ENCODE data around the gene ACOX3. TPM values are rescaled to one million over a fixed set of nuclear protein-coding genes. Genes with fewer than 3 reads are reported as not detected.

ACOX3 gene
- total and polyA plus RNA-seq, 8 donors, result 13.5 to 45.5 (median 32.8) TPM

DNA sequence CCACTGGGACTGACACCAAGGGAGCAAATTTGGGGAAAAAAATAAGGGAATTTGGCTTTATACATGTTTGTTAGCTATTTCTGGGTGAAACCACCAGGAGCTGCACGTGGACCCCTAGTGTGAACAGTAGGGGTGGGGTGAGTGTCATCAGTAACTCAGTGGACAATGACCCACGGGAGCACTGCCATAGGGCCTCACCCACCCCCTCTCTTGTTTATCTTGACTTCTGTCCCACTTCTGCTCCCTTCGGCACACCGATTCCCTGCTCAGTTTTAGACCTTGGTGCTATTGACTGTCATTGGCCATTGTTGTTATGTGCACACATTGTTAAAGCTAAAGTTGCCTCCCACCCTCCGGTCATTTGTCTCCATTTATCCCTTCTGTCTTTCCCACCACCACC lies 9.0 kb downstream of the ACOX3 start:
- intact Hi-C loops (cut with DNase I; ENCODE audit: low total_unique reads), result no loop called here
- DNase-seq, result no peak
- WGBS, 5 donors, result 76 to 89% (median 86%) methylated on average over 5 of the region's 5 CpGs

DNA sequence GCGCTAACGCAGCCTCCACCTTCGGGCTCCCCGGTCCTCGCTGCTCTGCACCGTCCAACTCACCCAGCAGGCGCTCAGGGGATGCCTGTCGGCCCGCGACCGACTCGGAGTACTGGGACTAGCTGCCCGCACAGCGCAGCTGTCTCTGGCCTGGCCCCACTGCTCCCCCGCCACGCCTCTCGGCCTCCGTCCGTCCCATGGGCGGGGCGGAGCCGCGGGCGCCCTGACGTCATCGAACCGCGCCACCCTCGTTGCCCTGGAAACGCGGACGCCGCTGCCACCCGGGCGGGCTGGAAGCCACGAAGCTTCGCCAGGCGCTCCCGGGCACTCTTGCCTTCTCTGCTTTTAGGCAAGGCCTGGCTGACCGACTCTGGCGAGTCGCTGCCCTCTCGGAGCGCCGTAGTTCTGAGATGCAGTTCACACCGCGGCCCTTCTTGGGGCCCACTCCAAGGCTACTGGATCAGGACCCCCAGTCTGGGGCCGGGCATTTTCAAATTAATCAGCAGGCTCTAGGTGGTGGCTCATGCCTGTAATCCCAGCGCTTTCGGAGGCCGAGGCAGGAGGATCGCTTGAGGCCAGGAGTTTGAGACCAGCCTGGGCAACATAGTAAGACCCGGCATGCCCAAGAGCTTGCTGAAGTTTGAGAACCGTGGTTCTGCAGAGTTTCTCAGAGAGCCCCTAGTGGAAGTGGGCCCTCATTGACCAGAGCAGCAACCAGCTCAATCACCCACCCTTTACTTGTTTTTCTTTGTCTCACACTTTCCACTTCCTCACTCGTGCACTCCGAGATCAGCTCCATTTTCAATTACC lies 12.0 kb downstream of the ACOX3 start:
- no peaks in the 10 kb centered on the region for H3K9me3 ChIP-seq
- peaks cover 0 to 12% (median 10%) of the 10 kb centered on the region in 4 donors for H3K36me3 ChIP-seq
- peak overlapping the region; percentile 85 to 93 (median 92) for H3K27ac ChIP-seq
- intact Hi-C loops (cut with DNase I; ENCODE audit: low total_unique reads), result no loop called here
- 1 to 4% (median 1%) methylated on average over 24 to 56 of the region's 56 CpGs for WGBS, 5 donors
- peaks cover 14 to 49% (median 39%) of the 10 kb centered on the region in 4 donors for H3K4me1 ChIP-seq
- no peak for TF ChIP-seq POLR2A (IDR thresholded peaks at IDR 0.05)
- TF ChIP-seq POLR2AphosphoS5 (IDR thresholded peaks at IDR 0.05), result peak; percentile 85 to 99 (median 96)
- TF ChIP-seq, protein P1, sequence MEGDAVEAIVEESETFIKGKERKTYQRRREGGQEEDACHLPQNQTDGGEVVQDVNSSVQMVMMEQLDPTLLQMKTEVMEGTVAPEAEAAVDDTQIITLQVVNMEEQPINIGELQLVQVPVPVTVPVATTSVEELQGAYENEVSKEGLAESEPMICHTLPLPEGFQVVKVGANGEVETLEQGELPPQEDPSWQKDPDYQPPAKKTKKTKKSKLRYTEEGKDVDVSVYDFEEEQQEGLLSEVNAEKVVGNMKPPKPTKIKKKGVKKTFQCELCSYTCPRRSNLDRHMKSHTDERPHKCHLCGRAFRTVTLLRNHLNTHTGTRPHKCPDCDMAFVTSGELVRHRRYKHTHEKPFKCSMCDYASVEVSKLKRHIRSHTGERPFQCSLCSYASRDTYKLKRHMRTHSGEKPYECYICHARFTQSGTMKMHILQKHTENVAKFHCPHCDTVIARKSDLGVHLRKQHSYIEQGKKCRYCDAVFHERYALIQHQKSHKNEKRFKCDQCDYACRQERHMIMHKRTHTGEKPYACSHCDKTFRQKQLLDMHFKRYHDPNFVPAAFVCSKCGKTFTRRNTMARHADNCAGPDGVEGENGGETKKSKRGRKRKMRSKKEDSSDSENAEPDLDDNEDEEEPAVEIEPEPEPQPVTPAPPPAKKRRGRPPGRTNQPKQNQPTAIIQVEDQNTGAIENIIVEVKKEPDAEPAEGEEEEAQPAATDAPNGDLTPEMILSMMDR (IDR thresholded peaks at IDR 0.05), result peak in 2 of 7 experiments; percentile 4 to 18
- TF ChIP-seq EP300 (IDR thresholded peaks at IDR 0.05), result peak; percentile 35
- no peaks in the 10 kb centered on the region for H3K27me3 ChIP-seq
- DNase-seq, result peak; percentile 92 to 96
- peak overlapping the region; percentile 77 to 99 (median 97) for H3K4me3 ChIP-seq

More for the DNA sequence above, 9.0 kb downstream of the ACOX3 start:
- TF ChIP-seq POLR2A (IDR thresholded peaks at IDR 0.05) (no peak), POLR2AphosphoS5 (IDR thresholded peaks at IDR 0.05) (no peak), EP300 (IDR thresholded peaks at IDR 0.05) (no peak)
- TF ChIP-seq, protein P1 (IDR thresholded peaks at IDR 0.05), result no peak
- Histone ChIP-seq H3K27me3 (no peaks in the 10 kb centered on the region), H3K9me3 (no peaks in the 10 kb centered on the region), H3K4me1 (peaks cover 14 to 59% (median 55%) of the 10 kb centered on the region in 4 donors), H3K4me3 (no peak overlapping the region), H3K36me3 (no peaks in the 10 kb centered on the region), H3K27ac (no peak overlapping the region)

DNA sequence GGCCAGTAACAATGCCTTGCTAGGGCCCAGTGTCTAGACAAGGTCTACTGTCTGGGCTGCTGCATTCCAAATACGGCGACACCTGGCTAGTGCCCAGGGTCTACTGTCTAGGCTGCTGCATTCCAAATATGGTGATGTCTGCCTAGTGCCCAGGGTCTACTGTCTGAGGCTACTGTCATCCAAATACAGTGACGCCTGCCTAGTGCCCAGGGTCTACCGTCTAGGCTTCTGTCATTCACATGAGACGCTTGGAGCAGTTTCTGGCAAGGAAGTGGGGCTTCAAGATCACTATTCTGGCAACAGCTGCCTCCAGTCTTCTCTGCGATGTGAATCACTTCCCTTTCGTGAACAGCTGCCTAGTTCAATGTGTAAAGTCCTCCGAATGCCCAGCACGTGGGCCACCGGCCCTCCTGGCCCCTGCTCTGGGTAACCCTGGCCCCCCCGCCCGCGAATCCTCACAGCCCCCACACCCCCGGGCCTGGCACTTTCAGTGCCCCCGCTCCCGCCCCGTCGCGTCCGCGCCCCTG lies 12.7 kb downstream of the ACOX3 start:
- Histone ChIP-seq H3K27ac (peak overlapping the region; percentile 85 to 93 (median 92)), H3K36me3 (peaks cover 0 to 12% (median 10%) of the 10 kb centered on the region in 4 donors), H3K27me3 (no peaks in the 10 kb centered on the region), H3K4me1 (peaks cover 14 to 45% (median 34%) of the 10 kb centered on the region in 4 donors), H3K4me3 (peak overlapping the region; percentile 77 to 99 (median 97)), H3K9me3 (no peaks in the 10 kb centered on the region)
- intact Hi-C loops (cut with DNase I; ENCODE audit: low total_unique reads), result no loop called here
- DNase-seq, result peak in 1 of 2 donors; percentile 76
- 1 to 3% (median 2%) methylated on average over 5 to 21 of the region's 21 CpGs for WGBS, 5 donors
- TF ChIP-seq POLR2A (IDR thresholded peaks at IDR 0.05), result no peak
- TF ChIP-seq, protein P1 (IDR thresholded peaks at IDR 0.05), result no peak
- no peak for TF ChIP-seq EP300 (IDR thresholded peaks at IDR 0.05)

- Histone ChIP-seq H3K4me1 (peaks cover 14 to 48% (median 34%) of the 10 kb centered on the region in 4 donors), H3K36me3 (peaks cover 0 to 12% (median 10%) of the 10 kb centered on the region in 4 donors), H3K27me3 (no peaks in the 10 kb centered on the region), H3K4me3 (peak overlapping the region; percentile 77 to 99 (median 97)), H3K9me3 (no peaks in the 10 kb centered on the region), H3K27ac (peak overlapping the region in 2 of 5 donors; percentile 92)
- intact Hi-C loops (cut with DNase I; ENCODE audit: low total_unique reads), result no loop called here
- no peak for DNase-seq
- 79 to 84% (median 81%) methylated on average over 17 of the region's 17 CpGs for WGBS, 5 donors
- TF ChIP-seq EP300 (IDR thresholded peaks at IDR 0.05) (no peak), POLR2AphosphoS5 (IDR thresholded peaks at IDR 0.05) (no peak), POLR2A (IDR thresholded peaks at IDR 0.05) (no peak)
- TF ChIP-seq, protein P1 (IDR thresholded peaks at IDR 0.05), result no peak
Observed at GRCh38 chr4:8427262-8427661, 13.3 kb downstream of the ACOX3 start.

Data from stomach (tissue), 9 donors.